ENCODE measurements around the gene ACACA.

The ACACA gene

DNA sequence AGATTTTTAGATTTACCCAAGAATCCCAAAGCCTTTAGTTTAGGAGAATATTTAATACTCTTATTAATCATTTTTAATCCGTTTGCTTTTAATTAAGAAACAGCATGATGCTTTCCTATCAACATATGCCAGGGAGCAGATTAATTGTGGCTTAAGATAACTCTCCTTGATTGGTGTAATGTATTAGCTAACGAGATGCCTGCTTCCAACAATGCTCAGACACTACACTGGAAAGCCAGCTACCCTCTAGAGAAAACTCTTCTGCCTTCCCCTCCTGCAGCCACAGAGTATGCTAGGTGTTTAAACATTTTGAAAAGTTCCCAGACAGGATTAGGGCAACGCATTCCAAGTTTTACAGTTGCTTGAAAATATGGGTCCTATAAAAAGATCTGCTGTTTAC lies 315.7 kb downstream of the ACACA start:
- no peak overlapping the region for H3K4me3 ChIP-seq (ENCODE audit: low read depth, low read length)
- TF ChIP-seq, protein P1, sequence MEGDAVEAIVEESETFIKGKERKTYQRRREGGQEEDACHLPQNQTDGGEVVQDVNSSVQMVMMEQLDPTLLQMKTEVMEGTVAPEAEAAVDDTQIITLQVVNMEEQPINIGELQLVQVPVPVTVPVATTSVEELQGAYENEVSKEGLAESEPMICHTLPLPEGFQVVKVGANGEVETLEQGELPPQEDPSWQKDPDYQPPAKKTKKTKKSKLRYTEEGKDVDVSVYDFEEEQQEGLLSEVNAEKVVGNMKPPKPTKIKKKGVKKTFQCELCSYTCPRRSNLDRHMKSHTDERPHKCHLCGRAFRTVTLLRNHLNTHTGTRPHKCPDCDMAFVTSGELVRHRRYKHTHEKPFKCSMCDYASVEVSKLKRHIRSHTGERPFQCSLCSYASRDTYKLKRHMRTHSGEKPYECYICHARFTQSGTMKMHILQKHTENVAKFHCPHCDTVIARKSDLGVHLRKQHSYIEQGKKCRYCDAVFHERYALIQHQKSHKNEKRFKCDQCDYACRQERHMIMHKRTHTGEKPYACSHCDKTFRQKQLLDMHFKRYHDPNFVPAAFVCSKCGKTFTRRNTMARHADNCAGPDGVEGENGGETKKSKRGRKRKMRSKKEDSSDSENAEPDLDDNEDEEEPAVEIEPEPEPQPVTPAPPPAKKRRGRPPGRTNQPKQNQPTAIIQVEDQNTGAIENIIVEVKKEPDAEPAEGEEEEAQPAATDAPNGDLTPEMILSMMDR (IDR thresholded peaks at IDR 0.05; ENCODE audit: low read depth, low read length, missing control alignments), result no peak
- DNase-seq (ENCODE audit: low read depth), result no peak

DNA sequence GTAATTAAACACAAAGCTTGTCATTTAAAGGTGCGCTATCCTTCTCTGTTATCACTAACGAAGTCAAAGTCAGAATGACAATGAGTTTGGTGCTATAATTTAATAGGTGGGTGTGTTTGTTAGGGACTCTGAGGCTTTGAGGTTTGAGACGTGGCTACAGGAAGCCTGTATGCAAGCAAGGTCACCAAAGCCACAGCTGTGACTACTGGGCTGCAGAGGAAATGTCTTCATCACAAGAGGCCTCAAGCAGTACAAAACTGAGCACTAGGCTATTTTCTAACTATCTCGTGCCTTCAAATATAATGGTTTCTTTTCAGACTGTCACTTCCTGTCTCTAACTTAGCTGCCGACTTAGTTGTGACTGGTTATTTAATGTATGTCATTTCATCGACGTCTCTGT lies 316.7 kb downstream of the ACACA start:
- TF ChIP-seq, protein P1 (IDR thresholded peaks at IDR 0.05; ENCODE audit: low read depth, low read length, missing control alignments), result no peak
- H3K4me3 ChIP-seq (ENCODE audit: low read depth, low read length), result no peak overlapping the region
- DNase-seq (ENCODE audit: low read depth), result peak; percentile 27

DNA sequence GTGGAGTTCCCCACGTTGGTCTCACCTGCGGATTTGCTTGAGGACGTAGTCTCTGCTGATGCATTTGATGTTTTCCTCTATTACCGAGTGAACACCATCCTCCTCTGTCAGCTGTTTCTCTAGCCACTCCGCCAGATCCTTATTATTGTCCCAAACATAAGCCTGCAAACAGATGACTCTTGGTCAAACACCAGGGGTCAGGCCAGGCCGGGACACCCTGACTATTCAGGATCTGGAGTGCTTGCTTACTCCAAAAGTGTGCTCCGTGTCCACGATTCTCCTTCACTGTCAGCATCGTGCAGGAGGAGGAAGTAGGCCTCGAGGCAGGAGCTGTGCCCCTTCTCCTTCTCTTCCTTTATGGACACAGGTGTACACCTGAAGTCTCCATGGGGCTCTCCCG lies 317.7 kb downstream of the ACACA start:
- TF ChIP-seq, protein P1 (IDR thresholded peaks at IDR 0.05; ENCODE audit: low read depth, low read length, missing control alignments), result no peak
- no peak overlapping the region for H3K4me3 ChIP-seq (ENCODE audit: low read depth, low read length)
- no peak for DNase-seq (ENCODE audit: low read depth)

DNA sequence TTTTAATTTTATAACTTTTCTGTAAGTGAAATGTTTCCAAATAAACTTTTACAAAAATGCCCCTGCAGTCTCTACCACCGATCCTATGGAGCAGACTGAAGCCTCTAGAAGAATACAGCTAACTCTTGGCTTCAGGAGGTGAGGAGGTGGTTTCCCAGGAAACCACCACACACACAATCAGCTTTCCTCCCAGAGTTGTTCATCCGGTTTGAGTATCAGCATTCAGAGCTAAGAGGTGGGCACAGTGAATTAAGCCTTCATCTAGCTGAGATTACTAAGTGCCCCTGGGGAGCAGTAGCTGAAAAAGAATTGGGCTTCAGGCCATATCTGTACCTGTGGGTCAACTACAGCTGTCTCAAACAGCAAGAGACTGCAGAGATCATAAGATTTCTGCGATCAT lies 318.2 kb downstream of the ACACA start:
- TF ChIP-seq, protein P1 (IDR thresholded peaks at IDR 0.05; ENCODE audit: low read depth, low read length, missing control alignments), result no peak
- H3K4me3 ChIP-seq (ENCODE audit: low read depth, low read length), result no peak overlapping the region
- no peak for DNase-seq (ENCODE audit: low read depth)

DNA sequence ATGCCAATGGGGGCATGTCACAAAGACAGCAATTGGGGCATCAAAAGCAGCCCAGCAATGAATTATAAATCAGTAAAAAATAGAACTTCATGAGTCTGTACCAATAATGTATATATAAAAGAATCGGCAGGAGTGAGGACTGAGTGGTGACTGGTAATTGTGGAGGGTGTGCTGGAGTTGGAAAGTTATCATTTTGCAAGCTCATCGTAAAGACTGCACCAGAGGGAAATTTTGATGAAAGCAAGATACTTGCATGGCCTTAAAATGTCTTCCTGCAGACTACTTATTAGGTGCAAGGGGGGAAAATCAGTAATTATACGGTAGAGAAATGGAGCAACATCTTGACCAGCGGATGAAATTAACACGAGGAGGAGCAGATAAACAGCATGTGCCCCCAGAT lies 319.0 kb downstream of the ACACA start:
- no peak overlapping the region for H3K4me3 ChIP-seq (ENCODE audit: low read depth, low read length)
- TF ChIP-seq, protein P1 (IDR thresholded peaks at IDR 0.05; ENCODE audit: low read depth, low read length, missing control alignments), result no peak

DNA sequence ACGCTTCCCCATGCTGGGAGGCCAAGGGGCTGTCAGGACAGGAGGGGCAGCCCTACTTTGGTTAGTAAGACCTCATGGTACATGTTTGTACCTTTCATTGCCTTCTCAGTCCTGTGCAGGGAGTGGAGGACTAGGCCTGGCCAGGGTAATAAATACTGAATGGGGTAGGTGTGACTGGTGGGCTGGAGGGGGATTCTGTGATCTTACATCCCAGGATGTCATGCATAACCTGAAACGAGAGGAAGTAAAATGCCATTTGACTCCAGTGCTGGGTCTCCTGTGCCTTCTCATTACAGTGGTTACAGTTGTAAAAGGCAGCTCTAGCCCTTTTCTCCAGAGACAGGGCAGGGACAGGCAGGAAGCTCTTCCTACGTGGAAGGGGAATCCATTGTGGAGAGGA lies 319.7 kb downstream of the ACACA start:
- no peak for DNase-seq (ENCODE audit: low read depth)
- H3K4me3 ChIP-seq (ENCODE audit: low read depth, low read length), result no peak overlapping the region
- TF ChIP-seq, protein P1 (IDR thresholded peaks at IDR 0.05; ENCODE audit: low read depth, low read length, missing control alignments), result no peak

More for the DNA sequence above, 319.0 kb downstream of the ACACA start:
- DNase-seq (ENCODE audit: low read depth), result no peak

DNA sequence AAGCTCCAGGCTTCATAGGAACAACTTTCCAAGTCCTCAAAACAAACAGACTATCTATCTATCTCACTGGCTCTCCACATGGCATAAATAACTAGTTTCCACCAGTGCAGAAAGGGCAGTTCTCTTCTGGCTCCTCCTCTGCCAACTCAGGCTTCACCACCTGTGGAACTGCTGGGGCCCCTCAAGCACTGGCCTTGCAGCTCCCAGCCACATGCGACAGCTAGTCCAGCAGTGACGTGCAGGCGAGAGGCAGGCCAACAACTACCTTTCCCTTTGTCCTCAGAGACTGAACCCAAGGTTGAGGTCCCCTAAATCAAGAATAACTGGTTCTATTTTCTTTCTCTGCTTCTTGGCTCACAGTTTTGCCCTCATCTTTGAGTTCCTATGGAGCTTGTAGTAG lies 320.3 kb downstream of the ACACA start:
- TF ChIP-seq, protein P1 (IDR thresholded peaks at IDR 0.05; ENCODE audit: low read depth, low read length, missing control alignments), result no peak
- H3K4me3 ChIP-seq (ENCODE audit: low read depth, low read length), result no peak overlapping the region
- no peak for DNase-seq (ENCODE audit: low read depth)

Data from GM12864 (cell line).